Nephron (organoid): ENCODE measurements around the gene HES5.

Source experiments
- H3K27ac Mint-ChIP-seq, 3 experiments: 2 replicates each; pipeline ENCODE4 v1.8.0; 2020; ENCODE audit warnings: mixed read lengths in 3 of 3, mild to moderate bottlenecking in 2 of 3, moderate library complexity in 1 of 3
- H3K27me3 Mint-ChIP-seq: 2 replicates; pipeline ENCODE4 v1.8.0; 2021; ENCODE audit warnings: low read depth, mild to moderate bottlenecking, moderate library complexity, mixed read lengths
- H3K36me3 Mint-ChIP-seq: 2 replicates; pipeline ENCODE4 v1.8.0; 2020; ENCODE audit warnings: low read depth, mixed read lengths
- H3K4me1 Mint-ChIP-seq: 2 replicates; pipeline ENCODE4 v1.8.0; 2020; ENCODE audit warnings: mixed read lengths
- H3K4me3 Mint-ChIP-seq, 3 experiments: 2 replicates each; pipeline ENCODE4 v1.8.0; 2020; ENCODE audit warnings: mild to moderate bottlenecking in 3 of 3, mixed read lengths in 3 of 3, moderate library complexity in 2 of 3
- H3K9me3 Mint-ChIP-seq: 2 replicates; pipeline ENCODE4 v1.8.0; 2020; ENCODE audit warnings: mixed read lengths
- CTCF ChIP-seq, 3 experiments: fragments of 200-600 bp; sonication (generic); IDR thresholded peaks; one replicate each; pipeline ENCODE4 v1.5.0; 2021; ENCODE audit warnings: antibody characterized with exemption in 3 of 3; ENCODE audit not compliant: unreplicated experiment in 3 of 3

Gene HES5

GRCh38 chr1:2499260-2499659 is 30.8 kb downstream of the HES5 start:
- no peaks in the 10 kb centered on the region for H3K27me3 Mint-ChIP-seq
- no peaks in the 10 kb centered on the region for H3K36me3 Mint-ChIP-seq
- TF ChIP-seq CTCF (IDR thresholded peaks at IDR 0.05; ENCODE audit: unreplicated experiment in 3 of 3) = no peak
- H3K9me3 Mint-ChIP-seq = no peaks in the 10 kb centered on the region
- no peaks in the 10 kb centered on the region for H3K4me1 Mint-ChIP-seq
- H3K27ac Mint-ChIP-seq = no peak overlapping the region
- no peak overlapping the region for H3K4me3 Mint-ChIP-seq

GRCh38 chr1:2498648-2499047 is 31.4 kb downstream of the HES5 start:
- H3K27me3 Mint-ChIP-seq = no peaks in the 10 kb centered on the region

GRCh38 chr1:2497891-2498290 is 32.2 kb downstream of the HES5 start:
- Mint-ChIP-seq H3K9me3 (no peaks in the 10 kb centered on the region), H3K4me1 (no peaks in the 10 kb centered on the region), H3K36me3 (no peaks in the 10 kb centered on the region), H3K4me3 (no peak overlapping the region), H3K27ac (no peak overlapping the region), H3K27me3 (peaks cover 4% of the 10 kb centered on the region)
- no peak for TF ChIP-seq CTCF (IDR thresholded peaks at IDR 0.05; ENCODE audit: unreplicated experiment in 3 of 3)

More at GRCh38 chr1:2498648-2499047, 31.4 kb downstream of the HES5 start:
- no peak for TF ChIP-seq CTCF (IDR thresholded peaks at IDR 0.05; ENCODE audit: unreplicated experiment in 3 of 3)
- Mint-ChIP-seq H3K4me3 (no peak overlapping the region), H3K9me3 (no peaks in the 10 kb centered on the region), H3K36me3 (no peaks in the 10 kb centered on the region), H3K4me1 (no peaks in the 10 kb centered on the region), H3K27ac (no peak overlapping the region)

- Mint-ChIP-seq H3K36me3 (no peaks in the 10 kb centered on the region), H3K4me3 (no peak overlapping the region)
- TF ChIP-seq CTCF (IDR thresholded peaks at IDR 0.05; ENCODE audit: unreplicated experiment in 3 of 3) = no peak
Observed at GRCh38 chr1:2496746-2497145, 33.3 kb downstream of the HES5 start.

GRCh38 chr1:2496087-2496622 is 33.9 kb downstream of the HES5 start:
- Mint-ChIP-seq H3K27ac (no peak overlapping the region), H3K4me1 (no peaks in the 10 kb centered on the region), H3K4me3 (no peak overlapping the region), H3K36me3 (no peaks in the 10 kb centered on the region), H3K27me3 (peaks cover 4% of the 10 kb centered on the region), H3K9me3 (no peaks in the 10 kb centered on the region)
- no peak for TF ChIP-seq CTCF (IDR thresholded peaks at IDR 0.05; ENCODE audit: unreplicated experiment in 3 of 3)

More at GRCh38 chr1:2496746-2497145, 33.3 kb downstream of the HES5 start:
- no peaks in the 10 kb centered on the region for H3K4me1 Mint-ChIP-seq
- no peak overlapping the region for H3K27ac Mint-ChIP-seq
- H3K9me3 Mint-ChIP-seq = no peaks in the 10 kb centered on the region
- H3K27me3 Mint-ChIP-seq = peaks cover 4% of the 10 kb centered on the region

- no peak overlapping the region for H3K4me3 Mint-ChIP-seq
- H3K4me1 Mint-ChIP-seq = no peaks in the 10 kb centered on the region
- no peak for TF ChIP-seq CTCF (IDR thresholded peaks at IDR 0.05; ENCODE audit: unreplicated experiment in 3 of 3)
- H3K27ac Mint-ChIP-seq = no peak overlapping the region
- no peaks in the 10 kb centered on the region for H3K36me3 Mint-ChIP-seq
- H3K9me3 Mint-ChIP-seq = no peaks in the 10 kb centered on the region
- peaks cover 4% of the 10 kb centered on the region for H3K27me3 Mint-ChIP-seq
Observed at GRCh38 chr1:2495546-2495945, 34.5 kb downstream of the HES5 start.
